Measurements from ENCODE around the gene OLR1.

GRCh38 chr12:10174986-10175614, 3.2 kb upstream of the OLR1 start:
- TF ChIP-seq POLR2A (IDR thresholded peaks at IDR 0.05; ENCODE audit: low read depth, low read length) (no peak), POLR2AphosphoS5 (IDR thresholded peaks at IDR 0.05; ENCODE audit: insufficient read depth, low read depth, low read length) (no peak), EZH2 (IDR thresholded peaks at IDR 0.05; ENCODE audit: borderline replicate concordance, low read depth, low read length, severe bottlenecking) (no peak), CTCF (IDR thresholded peaks at IDR 0.05; ENCODE audit: extremely low read depth in 1 of 2, insufficient read depth in 1 of 2, low read depth in 1 of 2, low read length in 2 of 2) (no peak), GATA2 (IDR thresholded peaks at IDR 0.05; ENCODE audit: insufficient read depth, insufficient read length, low read depth, low read length) (no peak), MYC (IDR thresholded peaks at IDR 0.05; ENCODE audit: low read depth, low read length) (no peak), MAX (IDR thresholded peaks at IDR 0.05; ENCODE audit: insufficient read depth, insufficient read length) (no peak), JUN (IDR thresholded peaks at IDR 0.05; ENCODE audit: borderline replicate concordance, insufficient read depth, insufficient read length, low read depth) (no peak)

Measured in endothelial cell of umbilical vein (primary cell).